Measurements from ENCODE around the gene JARID2.

JARID2 gene

GRCh38 chr6:15252195-15252594 lies 6.3 kb downstream of the JARID2 start:
- no peaks in the 10 kb centered on the region for H3K36me3 ChIP-seq
- no peak for TF ChIP-seq CTCF (IDR thresholded peaks at IDR 0.05)
- H3K4me1 ChIP-seq: peaks cover 0 to 43% (median 21%) of the 10 kb centered on the region in 4 donors
- no peaks in the 10 kb centered on the region for H3K27me3 ChIP-seq
- no peak for DNase-seq
- peak overlapping the region in 1 of 2 donors; percentile 29 for H3K27ac ChIP-seq
- intact Hi-C loops (cut with DNase I; ENCODE audit: low total_unique reads): no loop called here
- H3K4me3 ChIP-seq: no peak overlapping the region
- no peaks in the 10 kb centered on the region for H3K9me3 ChIP-seq

- no peak for DNase-seq
- intact Hi-C loops (cut with DNase I; ENCODE audit: low total_unique reads): no loop called here
- TF ChIP-seq CTCF (IDR thresholded peaks at IDR 0.05): no peak
- Histone ChIP-seq H3K9me3 (no peaks in the 10 kb centered on the region), H3K27ac (no peak overlapping the region), H3K4me1 (peaks cover 0 to 41% (median 19%) of the 10 kb centered on the region in 4 donors), H3K4me3 (no peak overlapping the region), H3K27me3 (no peaks in the 10 kb centered on the region), H3K36me3 (no peaks in the 10 kb centered on the region)
Observed at GRCh38 chr6:15253203-15254022, 7.5 kb downstream of the JARID2 start.

GRCh38 chr6:15254070-15254975 lies 8.5 kb downstream of the JARID2 start:
- Histone ChIP-seq H3K27ac (no peak overlapping the region), H3K4me1 (peaks cover 0 to 47% (median 19%) of the 10 kb centered on the region in 4 donors), H3K27me3 (no peaks in the 10 kb centered on the region), H3K36me3 (no peaks in the 10 kb centered on the region), H3K9me3 (no peaks in the 10 kb centered on the region), H3K4me3 (no peak overlapping the region)
- no peak for TF ChIP-seq CTCF (IDR thresholded peaks at IDR 0.05)
- intact Hi-C loops (cut with DNase I; ENCODE audit: low total_unique reads): no loop called here
- no peak for DNase-seq

- intact Hi-C loops (cut with DNase I; ENCODE audit: low total_unique reads): no loop called here
- Histone ChIP-seq H3K4me3 (no peak overlapping the region), H3K9me3 (no peaks in the 10 kb centered on the region), H3K36me3 (no peaks in the 10 kb centered on the region), H3K27ac (no peak overlapping the region), H3K4me1 (peaks cover 0 to 51% (median 21%) of the 10 kb centered on the region in 4 donors), H3K27me3 (no peaks in the 10 kb centered on the region)
- no peak for DNase-seq
- TF ChIP-seq CTCF (IDR thresholded peaks at IDR 0.05): no peak
Observed at GRCh38 chr6:15255481-15255880, 9.6 kb downstream of the JARID2 start.

- no peak for DNase-seq
- TF ChIP-seq CTCF (IDR thresholded peaks at IDR 0.05): no peak
- Histone ChIP-seq H3K27ac (no peak overlapping the region), H3K4me3 (no peak overlapping the region), H3K27me3 (no peaks in the 10 kb centered on the region), H3K9me3 (no peaks in the 10 kb centered on the region), H3K4me1 (peaks cover 0 to 56% (median 23%) of the 10 kb centered on the region in 4 donors), H3K36me3 (no peaks in the 10 kb centered on the region)
- intact Hi-C loops (cut with DNase I; ENCODE audit: low total_unique reads): no loop called here
Observed at GRCh38 chr6:15255909-15256395, 10.1 kb downstream of the JARID2 start.

All from tibial artery (tissue), 4 donors.